Anterior cingulate cortex (tissue), 58 donors: ENCODE data around the gene CNTLN.
"Not testable (repeated sequence)": the region's sequence is repeated elsewhere in the genome, so short reads cannot be mapped to it uniquely, and the experiment has no call there.

Experiments
- DNase-seq, 58 donors: peaks; one replicate each; lab custom pipeline; 2025; lab: John Stamatoyannopoulos, UW

The CNTLN gene

DNA sequence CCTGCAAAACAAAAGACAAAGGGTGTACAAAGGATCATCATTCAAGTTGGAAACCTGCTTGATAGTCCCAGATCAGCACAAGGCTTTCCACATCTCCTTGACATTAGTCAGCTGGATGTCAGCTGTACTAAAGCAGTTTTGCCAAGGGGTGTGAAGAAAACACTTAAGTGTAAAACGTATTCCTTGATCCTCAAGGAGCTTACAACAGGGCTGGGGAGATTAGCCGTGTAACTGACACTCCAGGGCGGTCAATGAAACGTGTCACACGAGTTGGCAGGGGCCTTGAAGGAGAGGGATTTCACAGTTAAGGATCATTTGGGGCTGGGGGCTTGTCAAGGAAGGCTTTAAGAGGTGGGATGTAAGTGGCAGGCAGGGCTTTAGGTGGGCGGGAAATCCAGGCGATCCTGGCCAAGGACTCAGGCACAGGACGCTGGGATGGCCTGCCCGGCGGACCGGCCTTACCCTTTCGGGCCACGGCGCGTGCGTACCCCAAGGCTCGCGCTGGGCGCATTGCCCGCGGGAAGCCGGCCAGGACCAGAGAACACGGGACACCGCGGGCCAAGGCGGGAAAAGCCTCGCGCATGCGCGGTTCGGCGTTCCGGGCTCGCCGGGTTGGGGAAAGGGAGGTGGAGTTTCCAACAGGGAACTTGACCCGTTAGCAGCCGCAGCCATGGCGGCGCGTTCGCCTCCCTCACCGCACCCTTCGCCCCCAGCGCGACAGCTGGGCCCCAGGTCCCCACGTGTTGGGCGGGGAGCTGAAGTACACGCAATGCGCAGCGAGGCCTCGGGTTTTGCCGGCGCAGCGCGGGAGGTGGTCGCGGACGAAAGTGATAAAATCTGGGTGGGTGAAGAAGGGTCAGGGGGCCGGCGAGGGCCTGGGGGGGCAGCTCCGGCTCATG, at the start of gene CNTLN:
Gene CNTLN, plus strand, starts transcription at position 645 of the 899 bp plus-strand sequence. Its CDS starts 26 bp downstream, at position 671.
- peak; percentile 27 to 98 (median 85) for DNase-seq

DNA sequence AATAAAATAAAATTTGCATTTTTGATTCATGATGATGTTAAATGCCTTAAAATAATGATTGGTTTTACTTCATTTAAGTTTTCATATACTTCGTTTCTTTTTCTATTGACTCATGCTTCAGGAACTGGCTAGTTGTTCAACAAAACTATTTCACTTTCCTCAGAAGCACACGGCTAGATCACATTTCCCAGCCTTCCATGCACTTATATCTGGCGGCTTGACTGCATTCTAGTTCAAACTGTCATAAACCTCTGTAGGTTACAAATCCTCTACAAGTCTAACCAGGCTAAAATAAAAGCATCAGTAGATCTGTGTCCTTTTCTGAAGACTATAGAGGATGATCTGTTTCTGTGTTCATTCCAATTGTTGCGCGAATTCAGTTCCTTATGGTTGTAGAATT, 46.3 kb upstream of the CNTLN start:
- DNase-seq = no peak

DNA sequence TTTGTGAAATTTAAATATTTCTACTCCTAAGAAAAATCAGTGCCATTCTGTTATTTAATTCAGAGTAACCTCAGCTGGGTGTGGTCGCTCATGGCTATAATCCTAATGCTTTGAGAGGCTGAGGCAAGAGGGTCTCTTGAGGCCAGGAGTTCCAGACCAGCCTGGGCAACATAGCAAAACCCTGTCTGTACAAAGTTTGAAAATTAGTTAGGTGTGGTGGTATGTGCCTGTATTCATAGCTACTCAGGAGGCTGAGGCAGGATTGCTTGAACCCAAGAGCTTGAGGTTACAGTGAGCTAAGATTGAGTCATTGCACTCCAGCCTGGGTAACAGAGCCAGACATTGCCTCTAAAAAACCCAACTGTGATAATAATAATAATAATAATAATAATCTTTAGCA, 44.8 kb upstream of the CNTLN start:
- DNase-seq = no peak

GRCh38 chr9:17116400-17116837, 18.4 kb upstream of the CNTLN start:
- DNase-seq = peak in 1 of 58 donors; percentile 2

DNA sequence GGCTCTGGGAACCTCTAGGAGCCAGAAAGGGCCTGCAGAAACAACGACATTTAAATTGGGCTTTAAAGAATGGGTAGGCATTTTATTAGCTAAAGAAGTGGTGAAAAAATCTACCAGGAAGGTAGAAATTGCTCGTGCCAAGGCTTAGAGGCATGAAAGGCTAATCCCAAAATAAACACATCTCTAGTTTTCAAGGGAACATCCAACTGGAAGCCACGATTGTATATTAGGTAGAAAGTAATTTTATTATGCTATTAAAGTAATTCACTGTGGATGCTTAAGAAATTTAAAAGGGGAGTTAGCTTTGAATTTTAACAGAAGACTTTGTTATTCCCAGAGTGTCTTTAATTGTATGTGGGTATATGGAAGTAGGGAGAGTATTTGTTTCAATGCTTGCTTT, 17.5 kb upstream of the CNTLN start:
- DNase-seq = no peak

DNA sequence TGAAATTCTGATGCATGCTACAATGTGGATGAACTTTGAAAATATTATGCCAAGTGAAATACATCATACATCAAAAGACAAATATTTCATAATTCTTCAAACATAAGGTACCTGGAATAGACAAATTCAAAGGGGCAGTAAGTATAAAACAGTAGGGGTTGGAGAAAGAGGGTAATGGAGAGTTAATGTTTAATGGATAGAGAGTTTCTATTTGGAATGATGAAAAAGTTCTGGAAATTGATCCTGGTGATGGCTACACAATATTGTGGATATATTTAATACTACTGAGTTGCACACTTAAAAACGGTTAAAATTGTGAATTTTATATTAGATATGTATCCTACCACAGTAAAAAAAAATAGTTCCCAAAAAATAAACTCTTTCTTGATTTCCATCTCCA, 14.6 kb upstream of the CNTLN start:
- DNase-seq = no peak

DNA sequence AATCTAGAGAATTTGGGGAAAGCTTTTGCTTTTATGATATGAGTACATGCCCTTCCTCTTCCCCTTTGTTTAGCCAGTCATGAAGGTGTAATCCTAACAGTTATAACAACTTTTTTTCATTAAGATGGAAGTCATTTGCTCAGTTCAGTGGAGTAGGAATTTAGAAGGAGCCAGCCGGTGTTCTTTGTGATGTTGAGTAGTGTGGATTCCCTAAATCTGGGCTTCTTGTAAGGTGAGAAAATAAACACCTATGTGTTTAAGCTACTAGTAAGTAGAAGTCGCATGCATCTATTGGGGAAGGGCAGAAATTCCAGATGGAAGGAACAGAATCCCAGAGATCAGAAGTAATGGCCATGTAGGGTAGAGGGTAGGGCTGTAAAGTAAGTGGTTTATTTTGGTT, 13.6 kb upstream of the CNTLN start:
- no peak for DNase-seq

GRCh38 chr9:17130291-17130690, 4.5 kb upstream of the CNTLN start:
- DNase-seq = no peak

- DNase-seq = no peak
These were observed 4.1 kb upstream of the CNTLN start for GRCh38 chr9:17130725-17131124.

- DNase-seq = no peak
These were observed 3.3 kb upstream of the CNTLN start for GRCh38 chr9:17131494-17131893.

DNA sequence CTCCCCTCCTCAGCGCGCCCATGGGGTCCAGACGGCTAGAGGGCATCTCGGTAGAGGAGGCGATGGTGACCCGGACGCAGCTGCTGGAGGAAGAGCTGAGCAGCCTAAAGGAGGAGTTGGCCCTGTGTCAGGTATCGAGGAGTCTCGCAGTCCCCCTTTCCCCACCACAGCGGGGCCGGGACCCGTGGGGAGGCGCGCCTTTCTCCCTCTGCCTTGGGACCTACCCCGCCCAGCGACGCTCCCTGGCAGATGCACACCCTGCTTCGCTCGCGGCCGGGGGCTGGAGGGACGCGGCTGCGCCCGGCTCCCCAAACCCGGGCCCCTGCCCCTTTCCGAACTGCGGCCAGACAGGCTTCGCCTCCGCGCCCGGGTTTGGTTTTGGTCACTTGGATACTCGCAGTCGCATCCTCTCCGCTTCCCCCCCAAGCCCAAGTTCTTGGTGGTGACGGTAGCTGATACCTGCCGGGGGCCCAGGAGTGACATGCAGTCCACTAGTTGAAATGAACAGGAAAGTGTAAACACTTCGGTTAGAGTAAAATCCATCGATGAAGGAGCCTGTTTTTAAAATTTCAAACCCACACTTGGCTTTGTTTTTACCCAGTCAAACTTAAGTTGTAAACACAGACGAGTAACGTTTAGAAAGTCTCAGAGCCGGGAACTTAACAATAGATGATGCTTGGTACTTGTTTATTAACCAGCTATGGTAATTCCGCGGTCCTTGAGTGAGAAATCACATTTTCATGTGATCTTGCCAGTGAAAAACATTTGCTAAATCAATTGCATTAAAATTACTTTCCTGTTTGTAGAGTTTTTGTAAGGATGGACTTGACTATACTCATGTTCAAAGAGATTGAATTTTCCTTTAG, 688 bp downstream of the CNTLN start:
- peak in 40 of 58 donors; percentile 6 to 65 (median 42) for DNase-seq

DNA sequence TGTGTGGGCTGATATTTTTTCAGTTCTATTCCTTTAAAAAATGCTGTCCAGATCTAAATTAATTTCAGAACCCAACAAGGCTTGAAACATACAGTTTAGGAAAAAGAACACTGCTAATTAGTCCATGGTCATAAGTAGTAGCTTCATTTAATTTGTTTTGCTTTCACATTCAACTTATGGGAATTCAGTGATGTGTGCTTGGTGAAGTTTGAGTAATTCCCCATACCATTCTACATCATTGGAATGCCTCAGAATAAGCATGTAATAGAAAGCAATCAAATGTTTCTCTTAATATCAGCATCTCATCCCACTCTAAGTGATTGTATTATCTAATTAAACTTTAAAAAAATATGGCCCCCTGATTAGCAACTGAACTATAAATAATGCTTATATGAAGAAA, 2.7 kb downstream of the CNTLN start:
- DNase-seq = no peak

DNA sequence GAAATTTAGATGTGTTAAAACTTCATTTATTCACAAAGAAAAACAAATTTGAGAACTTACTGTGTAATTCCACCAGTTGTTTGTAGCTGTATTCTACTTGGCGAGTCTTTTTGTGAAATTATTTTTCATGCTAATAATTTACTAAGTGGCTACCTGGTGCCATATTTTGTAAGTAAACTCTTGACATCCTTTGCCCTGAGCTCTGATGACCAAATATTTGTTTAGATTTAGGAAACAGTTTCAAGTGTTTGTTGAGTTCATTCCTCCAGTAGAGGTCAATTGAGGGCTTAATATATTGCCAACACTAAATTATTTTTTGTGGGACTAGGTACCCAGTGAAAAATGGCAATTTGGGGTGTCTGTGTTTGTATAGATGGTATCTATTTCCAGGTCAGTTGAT, 3.7 kb downstream of the CNTLN start:
- DNase-seq = no peak

- DNase-seq = no peak
These were observed 5.6 kb downstream of the CNTLN start for GRCh38 chr9:17140418-17140817.

DNA sequence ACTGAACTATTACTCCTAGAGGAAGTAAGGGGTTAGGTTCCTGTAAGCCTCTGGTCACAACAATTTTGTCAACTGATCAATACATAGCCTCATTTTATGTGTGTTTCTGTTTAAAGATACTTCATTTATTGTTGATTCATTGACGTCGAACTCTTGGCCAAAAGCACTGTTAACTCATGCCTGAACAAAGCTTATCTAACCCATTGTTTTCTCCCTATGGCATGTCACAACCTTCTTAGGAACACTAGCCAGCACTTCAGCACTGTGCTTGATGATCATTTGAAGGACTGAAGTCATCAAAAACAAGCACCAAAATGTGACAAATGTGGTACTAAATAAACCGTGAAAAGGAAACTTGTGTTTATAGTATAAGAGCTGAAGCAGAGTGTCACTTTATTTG, 13.5 kb downstream of the CNTLN start:
- DNase-seq = no peak

DNA sequence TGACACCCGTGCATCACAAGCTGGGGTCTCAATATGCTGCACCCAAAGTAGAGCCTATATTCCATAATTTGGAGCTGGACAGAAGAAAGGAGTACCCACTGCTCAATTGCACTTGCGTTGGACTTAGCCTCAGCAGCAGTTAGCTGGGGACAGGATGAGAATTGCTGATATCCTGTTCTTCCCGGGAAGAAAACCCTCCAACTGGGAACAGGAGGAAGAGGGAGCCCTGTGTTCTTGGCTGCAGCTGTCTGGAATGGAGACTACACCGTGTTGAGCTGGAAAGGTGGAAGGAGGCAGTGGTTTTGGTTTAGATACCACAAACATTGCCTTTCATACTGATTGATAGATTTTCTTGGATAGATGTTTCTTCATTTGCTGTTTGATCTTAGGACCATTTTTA, 24.6 kb downstream of the CNTLN start:
- no peak for DNase-seq

- no peak for DNase-seq
These were observed 25.5 kb downstream of the CNTLN start for GRCh38 chr9:17160327-17160726.

DNA sequence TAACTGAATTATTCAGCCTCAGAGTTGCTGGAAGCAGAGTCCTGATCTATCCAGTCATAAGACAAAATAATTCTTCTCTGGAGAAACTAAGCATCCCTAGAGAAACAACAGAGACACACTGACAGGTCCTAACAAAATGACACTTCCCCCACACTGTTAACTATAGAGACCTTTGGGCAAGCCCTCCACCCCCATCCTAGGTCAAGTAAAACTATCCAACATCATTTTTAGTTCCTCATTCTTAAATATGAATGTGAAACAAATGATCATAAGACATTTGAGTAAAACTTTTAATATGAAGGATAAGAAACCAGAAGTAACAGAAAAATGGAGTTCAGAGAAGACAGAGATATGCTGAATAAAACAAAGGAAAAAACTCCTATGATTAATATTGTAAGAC, 30.9 kb downstream of the CNTLN start:
- DNase-seq = no peak

DNA sequence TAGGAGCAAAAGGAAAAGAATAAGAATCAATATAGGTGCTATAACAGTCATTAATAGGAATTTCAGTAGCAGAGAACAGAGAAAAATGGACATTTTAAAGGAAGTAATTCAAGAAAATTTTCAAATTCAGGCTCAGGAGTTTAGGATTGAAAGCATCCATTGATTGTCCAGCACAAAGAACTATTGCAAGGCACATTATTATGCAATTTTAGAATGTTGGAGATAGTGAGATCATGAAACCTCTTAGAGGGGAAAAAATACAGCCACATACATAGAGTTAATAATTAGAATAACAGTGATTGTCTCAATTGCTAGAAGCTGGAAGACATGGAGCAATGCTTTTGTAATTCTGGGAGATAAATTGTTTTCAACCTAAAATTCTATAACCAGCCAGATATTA, 31.5 kb downstream of the CNTLN start:
- no peak for DNase-seq

- no peak for DNase-seq
These were observed 36.7 kb downstream of the CNTLN start for GRCh38 chr9:17171309-17172094.

DNA sequence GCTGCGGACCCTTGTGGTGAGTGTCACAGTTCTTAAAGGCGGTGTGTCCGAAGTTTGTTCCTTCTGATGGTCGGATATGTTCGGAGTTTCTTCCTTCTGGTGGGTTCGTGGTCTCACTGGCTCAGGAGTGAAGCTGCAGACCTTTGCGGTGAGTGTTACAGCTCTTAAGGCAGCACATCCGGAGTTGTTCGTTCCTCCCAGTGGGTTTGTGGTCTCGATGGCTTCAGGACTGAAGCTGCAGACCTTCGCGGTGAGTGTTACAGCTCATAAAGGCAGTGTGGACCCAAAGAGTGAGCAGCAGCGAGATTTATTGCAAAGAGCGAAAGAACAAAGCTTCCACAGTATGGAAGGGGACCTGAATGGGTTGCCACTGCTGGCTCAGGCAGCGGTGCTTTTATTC, 42.7 kb downstream of the CNTLN start:
- DNase-seq = not testable (repeated sequence)
